GM23338 (cell line): ENCODE results near the gene ST3GAL6. TPM values are rescaled to one million over a fixed set of nuclear protein-coding genes. Genes with fewer than 3 reads are reported as not detected.

Source experiments
- ATAC-seq: fragments of 200-7000 bp; cut with Tn5 transposase; 3 replicates; pipeline ENCODE4 v1.9.1; 2020
- DNase-seq: peaks from one replicate; pipeline ENCODE4 v3.0.0-alpha.2; 2015; ENCODE audit warnings: low spot score
- H2AFZ ChIP-seq: fragments of 200-600 bp; sonication (generic); 2 replicates; pipeline ENCODE4 v1.8.0; 2016; ENCODE audit warnings: antibody characterized with exemption, mild to moderate bottlenecking, moderate library complexity
- H3F3A ChIP-seq: fragments of 200-600 bp; sonication (generic); replicated peaks from 2 replicates; pipeline ENCODE4 v1.8.0; 2017; ENCODE audit warnings: antibody characterized with exemption, mixed run types, low read depth
- H3K27ac ChIP-seq: fragments of 200-600 bp; sonication (generic); 2 replicates; pipeline ENCODE4 v1.6.1; 2016; ENCODE audit warnings: low read depth
- H3K27me3 ChIP-seq: fragments of 200-600 bp; sonication (generic); 2 replicates; pipeline ENCODE4 v1.8.0; 2016; ENCODE audit warnings: mild to moderate bottlenecking, mixed run types, moderate library complexity; ENCODE audit not compliant: insufficient read depth
- H3K36me3 ChIP-seq: fragments of 200-600 bp; sonication (generic); 2 replicates; pipeline ENCODE4 v1.8.0; 2016; ENCODE audit warnings: mild to moderate bottlenecking; ENCODE audit not compliant: insufficient read depth
- H3K4me1 ChIP-seq: fragments of 200-600 bp; sonication (generic); 2 replicates; pipeline ENCODE4 v1.8.0; 2016; ENCODE audit warnings: mild to moderate bottlenecking, moderate library complexity; ENCODE audit not compliant: insufficient read depth
- H3K4me2 ChIP-seq: fragments of 200-600 bp; sonication (generic); 2 replicates; pipeline ENCODE4 v1.7.1; 2017; ENCODE audit warnings: mixed run types
- H3K4me3 ChIP-seq: fragments of 200-600 bp; sonication (generic); 2 replicates; pipeline ENCODE4 v1.6.1; 2016; ENCODE audit warnings: mixed run types
- H3K79me2 ChIP-seq: fragments of 200-600 bp; sonication (generic); replicated peaks from 2 replicates; pipeline ENCODE4 v1.8.0; 2017; ENCODE audit warnings: mild to moderate bottlenecking; ENCODE audit not compliant: insufficient read depth
- H3K9me2 ChIP-seq: fragments of 200-600 bp; sonication (generic); 2 replicates; pipeline ENCODE4 v1.8.0; 2017; ENCODE audit not compliant: insufficient read depth
- H4K20me1 ChIP-seq: fragments of 200-600 bp; sonication (generic); replicated peaks from 2 replicates; pipeline ENCODE4 v1.8.0; 2017; ENCODE audit warnings: mild to moderate bottlenecking; ENCODE audit not compliant: insufficient read depth
- H3K27ac Mint-ChIP-seq: 2 replicates; pipeline ENCODE4 v1.8.0; 2020; ENCODE audit warnings: inconsistent platforms, mild to moderate bottlenecking, moderate library complexity, mixed read lengths
- H3K27me3 Mint-ChIP-seq: 3 replicates; pipeline ENCODE4 v1.8.0; 2022; ENCODE audit warnings: low read depth, mild to moderate bottlenecking, moderate library complexity, mixed read lengths, inconsistent platforms; ENCODE audit not compliant: insufficient read depth, poor library complexity
- H3K36me3 Mint-ChIP-seq: 3 replicates; pipeline ENCODE4 v1.8.0; 2021; ENCODE audit warnings: low read depth, mild to moderate bottlenecking, inconsistent platforms, moderate library complexity, mixed read lengths
- H3K4me1 Mint-ChIP-seq: 3 replicates; pipeline ENCODE4 v1.8.0; 2020; ENCODE audit warnings: mild to moderate bottlenecking, inconsistent platforms, mixed read lengths
- H3K4me3 Mint-ChIP-seq: 3 replicates; pipeline ENCODE4 v1.8.0; 2021; ENCODE audit warnings: moderate library complexity, mild to moderate bottlenecking, inconsistent platforms, mixed read lengths
- H3K9me3 Mint-ChIP-seq: 3 replicates; pipeline ENCODE4 v1.8.0; 2020; ENCODE audit warnings: moderate library complexity, mild to moderate bottlenecking, inconsistent platforms, mixed read lengths
- CREB1 ChIP-seq: fragments of 250-450 bp; sonication (Bioruptor Pico); IDR thresholded peaks from 2 replicates; pipeline ENCODE4 v1.5.0; 2020; ENCODE audit warnings: low read depth, mild to moderate bottlenecking, moderate library complexity
- CTCF ChIP-seq, 2 experiments: fragments of 200-600 bp in 1 of 2; sonication (generic) in 1 of 2; conservative IDR thresholded peaks; 2 replicates each; pipeline versions ENCODE4 v1.5.1 to v1.6.1; 2016 to 2017; ENCODE audit warnings: antibody characterized with exemption in 2 of 2, low read depth in 2 of 2, mild to moderate bottlenecking in 2 of 2, moderate library complexity in 1 of 2
- ETS1 ChIP-seq: IDR thresholded peaks from 2 replicates; pipeline ENCODE4 v1.6.1; 2016; ENCODE audit warnings: antibody characterized with exemption
- EZH2 ChIP-seq: fragments of 200-600 bp; sonication (generic); IDR thresholded peaks from one replicate; pipeline ENCODE4 v1.8.0; 2017; ENCODE audit warnings: antibody characterized with exemption, mild to moderate bottlenecking, low read depth; ENCODE audit not compliant: unreplicated experiment
- EZH2phosphoT487 ChIP-seq: fragments of 200-600 bp; sonication (generic); IDR thresholded peaks from one replicate; pipeline ENCODE4 v1.8.1; 2018; ENCODE audit warnings: antibody characterized with exemption; ENCODE audit not compliant: unreplicated experiment
- JUNB ChIP-seq: IDR thresholded peaks from one replicate; pipeline ENCODE4 v1.6.1; 2016; ENCODE audit warnings: antibody characterized with exemption; ENCODE audit not compliant: unreplicated experiment
- NANOG ChIP-seq: IDR thresholded peaks from 2 replicates; pipeline ENCODE4 v1.6.1; 2016; ENCODE audit warnings: antibody characterized with exemption, borderline replicate concordance
- ZNF114 ChIP-seq: fragments of 250-450 bp; sonication (Bioruptor Pico); IDR thresholded peaks from 2 replicates; pipeline ENCODE4 v1.5.0; 2020; ENCODE audit warnings: mild to moderate bottlenecking, moderate library complexity
- ZNF331 ChIP-seq: fragments of 250-450 bp; sonication (Bioruptor Pico); IDR thresholded peaks from 2 replicates; pipeline ENCODE4 v1.5.0; 2020; ENCODE audit warnings: low read depth, mild to moderate bottlenecking, moderate library complexity
- polyA plus RNA-seq: library from polyadenylated mRNA; unstranded; fragments of >200 nt; fragmentation: Nextera tagmentation; extraction: Ambion mirVana; gene quantifications from 2 replicates; pipeline ENCODE4 v1.2.1, GENCODE V29; 2016
- total RNA-seq: library from RNA; depleted of rRNA; stranded (reverse); fragments of >200 nt; shearing (Covaris generic); gene quantifications from 2 replicates; pipeline ENCODE4 v1.2.3, GENCODE V29; 2014
- TF ChIP-seq, protein P1 (sequence below): IDR thresholded peaks from one replicate; pipeline ENCODE4 v1.6.1; 2018; ENCODE audit warnings: antibody characterized with exemption; ENCODE audit not compliant: unreplicated experiment

Gene ST3GAL6
- total and polyA plus RNA-seq, 2 experiments from 2014 or later: 4.7 to 8.1 TPM

- TF ChIP-seq EZH2: no peak
- TF ChIP-seq ZNF331 (CRISPR knock-in tag): no peak
Measured at GRCh38 chr3:98745718-98746117, 17.4 kb upstream of the ST3GAL6 start (continued).

DNA sequence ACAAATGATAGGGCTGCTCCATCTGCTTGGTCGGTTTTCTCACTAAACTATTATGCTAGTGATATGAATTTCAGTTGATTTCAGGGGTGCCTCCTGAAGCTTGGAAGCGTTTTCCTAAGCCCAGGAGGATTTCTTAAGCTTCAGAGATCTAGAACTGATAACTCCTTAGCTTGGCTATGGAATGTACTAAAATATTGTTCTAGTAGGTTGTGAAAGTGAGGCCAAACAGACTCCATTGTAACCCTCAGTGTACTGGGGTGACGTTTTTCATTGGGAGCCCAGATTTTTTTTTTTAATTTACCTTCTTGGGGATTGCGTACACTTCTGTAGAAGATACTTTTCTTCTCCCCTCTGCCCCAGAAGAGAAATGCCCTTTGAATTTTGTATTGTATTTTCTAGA, 17.0 kb upstream of the ST3GAL6 start:
- Histone ChIP-seq H3K4me3 (no peak overlapping the region), H2AFZ (no peak overlapping the region), H3K4me1 (no peaks in the 10 kb centered on the region), H3K36me3 (no peaks in the 10 kb centered on the region), H4K20me1 (no peaks in the 10 kb centered on the region), H3K27ac (no peak overlapping the region), H3K4me2 (no peak overlapping the region), H3K79me2 (no peaks in the 10 kb centered on the region), H3K9me2 (no peaks in the 10 kb centered on the region), H3F3A (no peaks in the 10 kb centered on the region), H3K27me3 (no peaks in the 10 kb centered on the region)
- no peaks in the 10 kb centered on the region for H3K36me3 Mint-ChIP-seq
- no peaks in the 10 kb centered on the region for H3K9me3 Mint-ChIP-seq
- H3K4me3 Mint-ChIP-seq: no peak overlapping the region
- H3K4me1 Mint-ChIP-seq: peaks cover 8% of the 10 kb centered on the region; the same call in 1 of the 3 replicates
- no peak for ATAC-seq
- no peaks in the 10 kb centered on the region for H3K27me3 Mint-ChIP-seq
- H3K27ac Mint-ChIP-seq: no peak overlapping the region
- TF ChIP-seq NANOG (no peak), EZH2 (no peak), ZNF114 (no peak), EZH2phosphoT487 (no peak), CTCF (conservative IDR thresholded peaks at IDR 0.05; ENCODE audit: low read depth in 2 of 2) (no peak), CREB1 (CRISPR knock-in tag) (no peak), ZNF331 (CRISPR knock-in tag) (no peak), JUNB (no peak), ETS1 (no peak)
- TF ChIP-seq, protein P1, sequence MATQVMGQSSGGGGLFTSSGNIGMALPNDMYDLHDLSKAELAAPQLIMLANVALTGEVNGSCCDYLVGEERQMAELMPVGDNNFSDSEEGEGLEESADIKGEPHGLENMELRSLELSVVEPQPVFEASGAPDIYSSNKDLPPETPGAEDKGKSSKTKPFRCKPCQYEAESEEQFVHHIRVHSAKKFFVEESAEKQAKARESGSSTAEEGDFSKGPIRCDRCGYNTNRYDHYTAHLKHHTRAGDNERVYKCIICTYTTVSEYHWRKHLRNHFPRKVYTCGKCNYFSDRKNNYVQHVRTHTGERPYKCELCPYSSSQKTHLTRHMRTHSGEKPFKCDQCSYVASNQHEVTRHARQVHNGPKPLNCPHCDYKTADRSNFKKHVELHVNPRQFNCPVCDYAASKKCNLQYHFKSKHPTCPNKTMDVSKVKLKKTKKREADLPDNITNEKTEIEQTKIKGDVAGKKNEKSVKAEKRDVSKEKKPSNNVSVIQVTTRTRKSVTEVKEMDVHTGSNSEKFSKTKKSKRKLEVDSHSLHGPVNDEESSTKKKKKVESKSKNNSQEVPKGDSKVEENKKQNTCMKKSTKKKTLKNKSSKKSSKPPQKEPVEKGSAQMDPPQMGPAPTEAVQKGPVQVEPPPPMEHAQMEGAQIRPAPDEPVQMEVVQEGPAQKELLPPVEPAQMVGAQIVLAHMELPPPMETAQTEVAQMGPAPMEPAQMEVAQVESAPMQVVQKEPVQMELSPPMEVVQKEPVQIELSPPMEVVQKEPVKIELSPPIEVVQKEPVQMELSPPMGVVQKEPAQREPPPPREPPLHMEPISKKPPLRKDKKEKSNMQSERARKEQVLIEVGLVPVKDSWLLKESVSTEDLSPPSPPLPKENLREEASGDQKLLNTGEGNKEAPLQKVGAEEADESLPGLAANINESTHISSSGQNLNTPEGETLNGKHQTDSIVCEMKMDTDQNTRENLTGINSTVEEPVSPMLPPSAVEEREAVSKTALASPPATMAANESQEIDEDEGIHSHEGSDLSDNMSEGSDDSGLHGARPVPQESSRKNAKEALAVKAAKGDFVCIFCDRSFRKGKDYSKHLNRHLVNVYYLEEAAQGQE: no peak
- no peak for DNase-seq
